NOMO-1 treated with dmso at 0.1 percent for 144 hours (cell line): ENCODE results near the gene ENOX2.

ENCODE experiments used
- DNase-seq: peaks from one replicate; lab custom pipeline; 2025; ENCODE audit not compliant: unreplicated experiment; lab: John Stamatoyannopoulos, UW

Gene ENOX2

DNA sequence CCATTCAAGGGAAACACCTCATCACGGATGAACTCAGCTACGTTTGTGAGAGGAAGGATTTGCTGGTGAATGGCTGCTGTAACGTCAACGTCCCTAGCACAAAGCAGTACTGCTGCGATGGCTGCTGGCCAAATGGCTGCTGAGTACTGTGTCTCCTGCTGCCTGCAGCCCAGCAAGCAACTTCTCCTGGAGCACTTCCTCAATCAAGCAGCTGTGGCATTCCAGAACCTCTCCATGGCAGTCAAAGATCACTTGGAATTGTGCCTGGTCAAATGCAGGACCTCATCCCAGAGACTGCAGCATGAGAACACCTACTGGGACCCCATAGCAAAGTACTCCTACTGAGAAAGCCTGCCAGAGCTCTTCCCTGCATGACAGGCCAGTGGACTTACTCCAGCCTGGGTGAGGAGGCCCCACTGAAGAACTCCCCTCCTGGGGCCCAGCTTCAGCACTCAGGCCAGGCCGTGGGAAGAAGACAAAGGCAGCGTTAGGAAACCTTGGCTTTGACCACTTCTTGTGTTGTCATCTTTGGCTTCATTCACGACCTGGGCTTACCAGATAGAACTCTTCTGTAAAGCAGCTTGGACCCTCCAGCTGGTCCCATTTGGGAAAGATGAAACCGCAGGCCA is 256.9 kb downstream of the ENOX2 start:
- DNase-seq = no peak

DNA sequence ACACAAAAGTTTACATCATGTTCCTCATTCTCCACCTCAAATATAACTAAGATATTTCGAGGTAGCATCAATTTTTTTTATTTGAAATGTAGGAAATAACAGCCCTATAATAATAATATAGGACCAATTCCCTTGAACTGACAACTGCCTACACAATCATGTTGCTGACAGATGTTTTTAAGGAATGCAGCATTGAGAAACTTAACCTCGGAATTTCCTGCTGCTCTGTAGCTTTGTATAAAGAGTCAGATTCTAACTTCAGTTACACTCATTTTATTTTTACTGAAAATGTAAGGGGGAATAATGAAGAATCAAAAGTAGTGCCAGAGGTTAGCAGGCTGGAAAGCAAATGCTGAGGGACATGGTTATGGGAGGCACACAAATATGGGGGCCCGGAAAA is 265.4 kb downstream of the ENOX2 start:
- no peak for DNase-seq

DNA sequence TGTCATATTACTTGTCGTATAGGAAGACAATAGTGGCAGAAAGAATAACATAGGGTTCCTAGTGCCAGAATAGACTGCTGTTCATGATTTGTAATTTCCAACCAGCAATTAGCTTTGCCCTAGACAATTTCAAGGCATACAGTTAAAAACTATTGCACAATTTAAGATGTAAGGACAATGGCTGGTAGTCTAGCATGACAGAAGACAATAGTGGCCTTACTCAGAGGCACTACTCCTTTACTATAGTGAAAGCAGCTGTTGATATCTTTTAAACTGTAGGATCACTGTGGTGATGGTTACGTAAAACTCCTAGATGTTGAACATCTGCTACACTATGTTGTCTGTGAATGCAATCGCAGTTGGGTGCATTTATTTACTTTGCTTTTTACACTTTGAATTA is 266.7 kb downstream of the ENOX2 start:
- DNase-seq = no peak

DNA sequence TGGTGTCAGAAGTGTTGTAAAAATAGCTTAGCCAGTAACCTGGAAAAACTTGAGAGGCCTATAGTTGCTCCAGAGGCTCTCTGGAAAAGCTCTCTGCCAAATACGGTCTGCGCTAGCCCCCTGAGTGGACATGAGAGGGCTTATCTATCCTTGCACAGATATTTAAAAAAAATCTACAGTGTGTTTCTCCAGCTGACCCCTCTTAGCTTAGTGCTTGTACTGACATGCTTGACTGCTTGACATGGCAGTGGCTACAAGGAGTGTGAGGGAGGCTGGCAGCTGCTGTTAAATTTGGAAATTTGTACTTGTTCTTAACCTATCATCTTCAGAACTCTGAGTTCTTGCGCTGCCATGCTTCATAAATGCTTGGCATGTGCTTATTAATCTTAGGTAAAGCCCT is 272.0 kb downstream of the ENOX2 start:
- DNase-seq = no peak

DNA sequence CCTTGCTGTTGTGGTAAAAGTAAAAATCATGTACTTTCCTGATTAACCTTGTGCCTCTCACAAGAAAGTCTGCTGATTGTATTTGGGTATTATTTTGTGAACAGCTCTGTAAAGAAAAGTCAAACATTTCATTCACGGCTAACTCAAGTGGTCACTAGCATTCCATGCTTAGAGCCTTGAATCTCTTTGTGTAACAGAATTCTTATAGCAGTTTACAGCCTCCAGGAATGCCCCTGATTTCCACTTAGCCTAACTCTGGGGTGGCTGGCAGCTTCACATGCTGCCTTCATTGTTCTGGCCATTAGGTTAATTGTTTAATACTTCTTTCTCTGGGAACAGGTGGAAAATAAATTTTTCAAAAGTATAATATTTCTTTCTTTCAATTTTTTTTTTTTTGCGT is 274.5 kb downstream of the ENOX2 start:
- no peak for DNase-seq

DNA sequence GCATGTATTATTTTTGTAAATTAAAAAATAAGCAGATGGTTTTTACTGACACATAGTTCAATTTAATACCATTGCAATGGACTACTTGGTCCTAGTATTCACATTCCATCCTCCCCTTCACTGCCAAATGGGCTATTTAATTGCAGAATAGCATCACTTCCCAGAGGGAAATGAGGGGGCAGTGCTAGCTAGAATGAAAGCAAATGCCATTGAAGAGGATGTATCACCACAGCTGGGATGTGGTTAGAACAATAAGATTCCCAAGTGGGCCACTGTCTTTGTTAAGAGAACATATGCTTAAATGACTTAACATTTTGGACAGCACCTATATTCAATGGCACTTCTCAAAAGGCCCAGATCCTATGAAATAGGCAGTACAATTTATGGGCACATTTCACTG is 276.5 kb downstream of the ENOX2 start:
- no peak for DNase-seq

DNA sequence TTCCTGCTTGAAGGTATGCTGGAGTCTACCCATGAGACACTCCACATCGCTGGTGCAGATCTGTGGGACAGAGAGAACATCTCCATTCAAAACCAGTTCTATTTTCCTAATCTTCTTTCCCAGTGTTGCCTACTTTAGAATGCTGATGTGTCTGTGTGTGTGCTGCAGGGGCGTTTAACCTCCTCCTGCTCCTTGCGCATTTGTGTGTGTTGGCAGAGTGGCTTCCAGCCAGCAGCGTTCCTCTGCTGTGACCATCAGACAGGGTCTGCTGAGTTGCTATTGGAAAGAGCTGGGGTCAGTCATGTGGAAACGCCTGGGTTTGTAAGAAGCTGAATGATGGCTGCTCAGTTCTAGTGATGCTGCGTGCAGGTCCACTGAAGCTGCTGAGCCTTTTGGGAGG is 277.6 kb downstream of the ENOX2 start:
- DNase-seq = no peak

DNA sequence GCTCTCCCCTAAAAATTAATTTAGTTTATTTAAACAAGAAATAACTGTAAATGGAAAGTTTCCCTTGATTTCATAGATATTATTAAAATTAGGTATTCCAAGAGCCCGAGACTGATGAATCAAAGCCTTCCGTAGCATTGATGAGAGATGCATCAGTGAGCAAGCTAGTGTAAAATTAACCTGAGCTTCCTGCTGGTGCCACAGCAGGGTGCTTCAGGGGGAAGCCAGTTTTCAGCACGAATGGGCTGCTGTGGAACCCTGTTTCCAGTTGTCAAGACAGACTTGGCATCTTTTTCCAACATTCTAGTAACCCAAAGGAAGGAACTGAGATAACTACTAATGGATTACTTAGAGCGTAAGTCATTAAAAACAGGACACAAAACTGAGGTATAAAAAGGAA is 279.5 kb downstream of the ENOX2 start:
- DNase-seq = no peak

DNA sequence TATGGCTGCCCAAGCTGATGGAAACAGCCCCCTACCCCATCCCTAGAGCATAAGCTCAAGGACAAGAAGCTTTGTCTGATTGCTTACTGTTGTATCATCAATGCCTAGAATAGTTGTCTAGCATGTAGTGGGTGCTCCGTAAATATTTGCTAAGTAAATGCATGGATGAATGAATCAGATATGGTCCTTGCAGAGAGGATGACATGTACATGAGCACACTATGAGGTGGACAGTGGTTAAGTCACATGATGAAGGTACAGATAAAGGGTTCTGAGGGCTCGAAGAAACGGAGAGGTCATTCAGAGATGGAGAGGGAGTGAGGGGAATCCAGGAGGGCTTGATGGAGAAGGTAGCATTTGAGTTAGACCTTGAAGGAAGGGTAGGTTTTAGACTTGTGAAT is 287.1 kb downstream of the ENOX2 start:
- DNase-seq = no peak

DNA sequence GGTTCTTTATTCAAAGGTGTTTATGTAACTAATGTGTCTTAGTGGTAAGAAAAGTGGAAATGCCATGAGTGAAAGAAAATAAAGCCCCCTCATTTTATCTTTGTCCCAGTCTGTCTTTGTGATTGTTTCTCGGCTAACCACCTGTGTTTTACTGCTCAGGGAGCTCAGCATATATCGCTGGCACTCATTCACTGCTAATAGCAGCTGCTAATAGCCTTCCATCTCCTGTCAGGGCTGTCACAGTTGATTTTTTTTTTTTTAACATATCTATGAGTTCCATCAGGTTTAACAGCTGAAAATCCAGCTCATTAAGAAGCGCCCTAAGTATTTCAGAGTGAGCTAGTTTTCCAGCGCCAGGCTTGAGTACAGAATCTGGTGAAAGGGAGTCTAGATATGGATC is 295.6 kb downstream of the ENOX2 start:
- no peak for DNase-seq

DNA sequence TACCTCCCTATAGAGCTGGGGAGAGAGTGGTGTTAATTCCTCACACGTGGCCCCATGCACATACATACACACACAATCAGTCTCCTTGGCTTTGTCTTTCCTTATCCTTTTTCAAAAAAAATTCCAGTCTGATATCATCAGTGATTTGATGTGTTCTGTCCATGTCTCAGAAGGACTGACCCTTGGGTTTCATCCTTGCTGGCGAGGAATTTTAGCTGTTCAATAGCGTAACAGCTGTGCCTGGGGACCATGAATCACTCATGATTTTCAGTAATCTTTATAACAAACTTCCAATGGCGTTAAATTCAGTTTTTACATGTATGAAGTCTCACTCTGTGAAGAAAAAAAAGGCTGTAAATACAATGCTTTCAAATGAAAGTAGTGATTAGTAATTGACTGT is 296.6 kb downstream of the ENOX2 start:
- DNase-seq = no peak

DNA sequence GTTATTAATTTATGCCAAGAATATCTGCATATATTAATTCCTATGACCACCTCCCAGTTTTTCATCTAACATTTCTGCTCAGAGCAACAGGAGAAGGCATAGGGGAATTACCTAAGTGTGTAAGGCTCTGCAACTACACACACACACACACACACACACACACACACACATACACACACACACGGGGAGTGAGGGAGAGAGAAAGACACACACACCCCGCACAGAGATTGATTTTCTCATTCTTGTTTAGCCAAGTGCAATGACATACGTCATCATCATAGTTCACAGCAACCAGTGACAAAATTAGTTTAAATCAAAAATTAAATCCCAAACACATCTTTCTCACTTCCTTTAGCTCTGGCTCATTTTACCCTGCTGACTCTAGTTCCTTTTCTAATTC is 298.1 kb downstream of the ENOX2 start:
- DNase-seq = no peak

DNA sequence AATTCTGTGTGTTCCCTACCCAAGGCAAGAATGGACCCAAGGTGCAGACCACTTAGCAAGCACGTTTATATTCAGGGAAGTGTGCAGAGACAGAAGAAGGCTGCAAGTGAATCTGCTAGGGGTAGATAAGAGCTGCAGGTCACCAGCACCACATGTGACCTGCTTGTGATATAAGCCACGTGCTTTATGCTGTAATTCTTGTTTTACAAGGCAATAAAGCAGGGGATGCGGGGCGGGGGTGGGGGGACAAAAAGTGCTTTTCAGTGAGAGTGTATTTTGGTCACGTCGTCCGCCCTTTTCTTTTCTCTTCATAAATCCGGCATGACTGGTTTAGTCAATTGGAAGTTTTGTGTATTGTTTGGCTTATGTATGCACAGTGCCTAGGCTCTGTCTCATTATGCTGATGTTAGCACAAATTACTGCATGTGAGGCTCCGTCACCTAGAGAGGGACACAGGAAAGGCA is 308.5 kb downstream of the ENOX2 start:
- no peak for DNase-seq

DNA sequence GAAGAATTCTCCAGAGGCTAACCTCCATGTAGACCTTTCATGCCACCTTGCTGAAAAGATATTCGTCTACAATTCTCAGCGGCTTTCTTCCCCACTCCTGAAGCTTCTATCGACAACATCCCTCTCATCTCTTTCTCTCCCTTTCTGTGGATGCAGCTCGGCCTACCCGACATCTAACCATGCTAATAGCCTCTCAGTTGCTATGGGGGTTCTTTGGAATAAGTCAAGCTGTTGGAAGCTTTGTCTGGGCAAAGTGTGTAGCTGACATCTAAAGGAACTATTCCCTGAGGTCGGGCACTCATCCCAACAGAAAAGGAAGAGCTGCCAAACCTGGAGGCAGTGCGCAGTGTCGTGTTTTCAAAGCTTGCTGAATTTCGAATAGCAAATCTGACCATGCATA is 309.1 kb downstream of the ENOX2 start:
- DNase-seq = no peak

DNA sequence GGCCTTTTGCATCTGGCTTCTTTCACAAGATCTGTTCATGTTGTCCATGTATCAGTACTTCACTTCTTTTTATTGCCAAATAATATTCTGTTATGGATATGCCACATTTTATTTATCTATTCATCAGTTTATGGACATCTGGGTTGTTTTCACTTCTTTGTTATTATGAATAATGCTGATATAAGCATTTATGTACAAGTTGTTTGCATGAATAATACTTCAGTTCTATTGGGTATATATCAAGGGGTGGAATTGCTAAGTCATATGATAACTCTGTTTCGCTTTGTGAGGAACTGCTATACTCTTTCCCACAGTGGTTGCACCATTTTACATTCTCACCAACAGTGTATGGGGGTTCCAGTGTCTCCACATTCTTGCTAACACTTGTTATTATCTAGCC is 310.8 kb downstream of the ENOX2 start:
- no peak for DNase-seq

DNA sequence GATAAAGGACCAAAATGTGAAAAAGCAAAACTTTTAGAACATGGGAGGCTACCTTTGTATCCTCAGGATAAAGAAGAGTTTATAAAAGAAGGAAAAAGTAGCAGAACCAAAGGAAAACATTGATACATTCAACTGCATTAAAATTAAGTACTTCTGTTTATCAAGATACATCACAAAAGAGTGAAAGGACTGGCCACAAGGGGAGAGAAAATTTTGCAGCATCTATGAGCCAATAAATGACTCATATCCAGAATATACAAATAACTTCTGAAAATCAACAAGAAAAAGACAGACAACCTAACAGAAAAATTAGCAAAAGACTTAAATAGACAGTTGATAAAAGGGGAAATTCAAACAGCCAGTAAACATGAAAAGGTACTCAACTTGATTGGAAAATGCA is 324.1 kb downstream of the ENOX2 start:
- no peak for DNase-seq

DNA sequence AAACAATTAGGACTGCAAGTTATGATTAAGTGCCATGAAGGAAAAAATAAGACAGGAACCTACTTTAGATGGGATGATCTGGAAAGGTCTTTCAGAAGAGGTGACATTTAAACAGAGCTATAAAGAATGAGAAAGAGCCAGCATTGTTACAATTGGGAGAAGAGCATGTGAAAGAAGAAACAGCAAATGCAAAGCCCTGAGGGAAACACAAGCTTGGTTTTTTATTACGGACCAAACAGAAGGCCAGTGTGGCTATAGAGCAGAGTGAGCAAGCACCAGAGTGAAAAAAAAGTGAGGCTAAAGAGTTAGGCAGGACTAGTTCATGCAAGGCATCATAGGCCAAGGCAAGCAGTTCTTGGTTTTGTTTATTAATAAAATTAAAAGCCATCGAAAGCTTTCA is 325.6 kb downstream of the ENOX2 start:
- no peak for DNase-seq

DNA sequence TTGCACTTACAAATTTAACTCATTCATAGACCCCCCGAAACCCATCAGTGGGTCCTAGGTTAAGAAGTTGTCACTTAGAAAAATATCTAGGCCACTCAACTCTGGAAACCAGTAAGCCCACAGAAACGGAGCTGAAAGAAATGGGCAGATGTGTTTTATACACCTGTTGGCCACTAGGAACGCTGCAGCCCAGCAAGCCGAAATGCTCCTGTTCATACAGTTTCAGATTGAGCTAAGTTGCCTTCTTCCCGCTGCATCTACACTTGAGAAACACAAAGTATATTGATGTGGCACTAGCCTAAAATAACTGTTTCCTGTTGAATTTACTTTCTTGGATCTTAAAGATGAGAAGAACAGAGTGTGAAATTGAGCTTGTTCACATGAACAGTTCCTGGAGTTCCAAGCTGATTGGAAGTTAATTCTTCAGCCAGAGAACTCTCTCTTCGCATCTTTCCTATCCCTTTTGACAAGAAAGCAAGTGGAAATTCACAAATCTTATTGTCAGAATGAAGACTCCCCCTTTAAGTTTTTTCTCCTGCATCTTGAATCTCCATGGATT is 327.1 kb downstream of the ENOX2 start:
- no peak for DNase-seq
